ENCODE results near the gene CST4. TPM values are rescaled to one million over a fixed set of nuclear protein-coding genes. Genes with fewer than 3 reads are reported as not detected.
A peak's percentile ranks its signal among the peaks of the same experiment; 100 is the strongest.

Gene CST4
- total and polyA plus RNA-seq, 7 donors = not detected

DNA sequence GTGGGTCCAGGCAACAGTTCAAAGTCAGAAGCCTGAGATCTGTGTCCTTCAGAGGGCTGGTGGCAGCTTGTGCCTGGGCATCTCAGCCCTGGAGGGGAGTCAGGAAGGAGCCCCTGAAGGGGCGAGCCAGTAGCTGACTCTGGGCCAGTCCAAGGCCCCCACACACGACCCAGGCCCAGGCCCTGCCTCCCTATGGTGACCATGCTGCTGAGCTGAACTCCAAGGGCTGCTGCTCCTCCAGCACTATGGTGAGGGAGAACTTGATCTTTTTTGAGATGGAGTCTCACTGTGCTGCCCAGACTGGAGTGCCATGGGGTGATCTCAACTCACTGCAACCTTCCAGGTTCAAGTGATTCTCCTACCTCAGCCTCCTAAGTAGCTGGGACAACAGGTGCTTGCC, 35.9 kb downstream of the CST4 start:
- TF ChIP-seq EP300 (IDR thresholded peaks at IDR 0.05) (no peak), POLR2A (IDR thresholded peaks at IDR 0.05) (no peak), POLR2AphosphoS5 (IDR thresholded peaks at IDR 0.05) (no peak)
- TF ChIP-seq, protein P1, sequence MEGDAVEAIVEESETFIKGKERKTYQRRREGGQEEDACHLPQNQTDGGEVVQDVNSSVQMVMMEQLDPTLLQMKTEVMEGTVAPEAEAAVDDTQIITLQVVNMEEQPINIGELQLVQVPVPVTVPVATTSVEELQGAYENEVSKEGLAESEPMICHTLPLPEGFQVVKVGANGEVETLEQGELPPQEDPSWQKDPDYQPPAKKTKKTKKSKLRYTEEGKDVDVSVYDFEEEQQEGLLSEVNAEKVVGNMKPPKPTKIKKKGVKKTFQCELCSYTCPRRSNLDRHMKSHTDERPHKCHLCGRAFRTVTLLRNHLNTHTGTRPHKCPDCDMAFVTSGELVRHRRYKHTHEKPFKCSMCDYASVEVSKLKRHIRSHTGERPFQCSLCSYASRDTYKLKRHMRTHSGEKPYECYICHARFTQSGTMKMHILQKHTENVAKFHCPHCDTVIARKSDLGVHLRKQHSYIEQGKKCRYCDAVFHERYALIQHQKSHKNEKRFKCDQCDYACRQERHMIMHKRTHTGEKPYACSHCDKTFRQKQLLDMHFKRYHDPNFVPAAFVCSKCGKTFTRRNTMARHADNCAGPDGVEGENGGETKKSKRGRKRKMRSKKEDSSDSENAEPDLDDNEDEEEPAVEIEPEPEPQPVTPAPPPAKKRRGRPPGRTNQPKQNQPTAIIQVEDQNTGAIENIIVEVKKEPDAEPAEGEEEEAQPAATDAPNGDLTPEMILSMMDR (IDR thresholded peaks at IDR 0.05) = no peak
- DNase-seq = no peak
- H3K27ac ChIP-seq = peak overlapping the region in 1 of 4 donors; percentile 19
- no peaks in the 10 kb centered on the region for H3K9me3 ChIP-seq
- H3K4me3 ChIP-seq = no peak overlapping the region
- H3K4me1 ChIP-seq = peaks cover 0 to 30% (median 20%) of the 10 kb centered on the region in 4 donors
- intact Hi-C loops (cut with DNase I) = no loop called here
- no peaks in the 10 kb centered on the region for H3K27me3 ChIP-seq
- WGBS, 2 donors = 81 to 83% methylated on average over 2 of the region's 2 CpGs
- H3K36me3 ChIP-seq = no peaks in the 10 kb centered on the region

DNA sequence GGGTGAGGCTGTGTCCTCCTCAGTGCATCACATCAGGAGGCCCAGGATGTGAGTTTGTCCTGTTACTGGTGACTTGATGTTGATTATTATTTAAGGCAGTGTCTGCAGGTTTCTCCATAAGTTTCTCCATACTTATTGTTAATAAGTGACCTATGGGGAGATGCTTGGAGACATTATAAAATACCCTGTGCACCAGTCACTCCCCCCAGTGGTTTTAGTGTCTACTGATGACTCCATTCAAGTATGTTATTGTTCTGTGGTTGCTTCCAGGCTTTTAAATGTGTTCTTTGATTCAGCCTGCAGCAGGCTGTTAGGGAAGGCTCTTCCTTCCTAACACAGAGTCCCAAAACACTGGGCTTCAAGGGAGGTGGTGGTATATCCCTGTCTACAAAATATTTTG, 36.5 kb downstream of the CST4 start:
- H3K36me3 ChIP-seq = no peaks in the 10 kb centered on the region
- intact Hi-C loops (cut with DNase I) = no loop called here
- no peak overlapping the region for H3K27ac ChIP-seq
- no peaks in the 10 kb centered on the region for H3K27me3 ChIP-seq
- DNase-seq = no peak
- H3K4me3 ChIP-seq = no peak overlapping the region
- TF ChIP-seq EP300 (IDR thresholded peaks at IDR 0.05) = no peak
- no peak for TF ChIP-seq POLR2AphosphoS5 (IDR thresholded peaks at IDR 0.05)
- no peak for TF ChIP-seq POLR2A (IDR thresholded peaks at IDR 0.05)
- TF ChIP-seq, protein P1 (IDR thresholded peaks at IDR 0.05) = no peak
- H3K9me3 ChIP-seq = no peaks in the 10 kb centered on the region
- peaks cover 0 to 30% (median 20%) of the 10 kb centered on the region in 4 donors for H3K4me1 ChIP-seq

DNA sequence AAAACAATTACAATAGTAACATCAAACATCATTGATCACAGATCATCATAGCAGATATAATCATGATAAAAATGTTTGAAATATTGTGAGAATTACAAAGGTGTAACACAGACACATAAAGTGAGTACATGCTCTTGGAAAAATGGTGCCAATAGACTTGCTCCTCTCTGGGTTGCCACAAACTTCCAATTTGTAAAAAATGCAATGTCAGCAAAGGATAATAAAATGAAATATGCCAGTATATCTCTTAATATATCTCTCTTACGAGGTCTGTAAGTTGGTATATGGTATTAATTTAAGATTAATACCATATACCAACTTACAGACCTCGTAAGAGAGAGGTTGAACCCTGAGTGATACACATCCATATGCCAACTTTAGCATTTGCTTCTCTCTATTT, 37.7 kb downstream of the CST4 start:
- 92 to 94% methylated on average over 2 of the region's 2 CpGs for WGBS, 2 donors
- H3K27me3 ChIP-seq = no peaks in the 10 kb centered on the region
- H3K4me1 ChIP-seq = peaks cover 0 to 25% (median 17%) of the 10 kb centered on the region in 4 donors
- no peaks in the 10 kb centered on the region for H3K36me3 ChIP-seq
- no peak for TF ChIP-seq EP300 (IDR thresholded peaks at IDR 0.05)
- TF ChIP-seq POLR2AphosphoS5 (IDR thresholded peaks at IDR 0.05) = no peak
- TF ChIP-seq POLR2A (IDR thresholded peaks at IDR 0.05) = no peak
- TF ChIP-seq, protein P1 (IDR thresholded peaks at IDR 0.05) = no peak
- H3K9me3 ChIP-seq = no peaks in the 10 kb centered on the region
- H3K27ac ChIP-seq = no peak overlapping the region
- H3K4me3 ChIP-seq = no peak overlapping the region
- intact Hi-C loops (cut with DNase I) = no loop called here
- no peak for DNase-seq

DNA sequence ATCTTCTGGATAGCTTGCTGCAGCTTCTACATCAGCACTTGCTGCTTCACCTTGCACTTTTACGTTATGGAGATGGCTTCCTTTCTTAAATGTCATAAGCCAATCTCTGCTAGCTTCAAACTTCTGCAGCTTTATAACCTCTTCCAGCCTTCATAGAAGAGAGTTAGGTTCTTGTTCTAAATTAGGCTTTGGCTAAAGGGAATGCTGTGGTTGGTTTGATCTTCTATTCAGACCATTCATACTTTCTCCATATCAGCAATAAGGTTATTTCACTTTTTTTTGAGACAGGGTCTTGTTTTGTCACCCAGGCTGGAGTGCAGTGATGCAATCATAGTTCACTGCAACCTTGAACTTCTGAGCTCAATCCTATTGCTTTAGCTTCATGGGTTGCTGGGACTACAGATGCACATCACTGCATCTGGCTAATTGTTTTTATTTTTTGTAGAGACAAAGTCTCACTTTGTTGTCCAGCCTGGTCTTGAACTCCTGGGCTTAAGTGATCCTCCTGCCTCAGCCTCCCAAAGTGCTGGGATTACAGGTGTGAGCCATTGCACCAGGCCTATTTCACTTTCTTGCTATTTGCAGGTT, 38.9 kb downstream of the CST4 start:
- Histone ChIP-seq H3K9me3 (no peaks in the 10 kb centered on the region), H3K4me1 (peaks cover 0 to 13% (median 8%) of the 10 kb centered on the region in 4 donors), H3K27me3 (no peaks in the 10 kb centered on the region), H3K4me3 (no peak overlapping the region), H3K27ac (no peak overlapping the region), H3K36me3 (no peaks in the 10 kb centered on the region)
- no peak for DNase-seq
- intact Hi-C loops (cut with DNase I) = no loop called here
- TF ChIP-seq, protein P1 (IDR thresholded peaks at IDR 0.05) = no peak
- TF ChIP-seq POLR2A (IDR thresholded peaks at IDR 0.05) (no peak), EP300 (IDR thresholded peaks at IDR 0.05) (no peak), POLR2AphosphoS5 (IDR thresholded peaks at IDR 0.05) (no peak)
- whole genome bisulfite sequencing, 2 donors = 88 to 92% methylated on average over 1 of the region's 1 CpG

DNA sequence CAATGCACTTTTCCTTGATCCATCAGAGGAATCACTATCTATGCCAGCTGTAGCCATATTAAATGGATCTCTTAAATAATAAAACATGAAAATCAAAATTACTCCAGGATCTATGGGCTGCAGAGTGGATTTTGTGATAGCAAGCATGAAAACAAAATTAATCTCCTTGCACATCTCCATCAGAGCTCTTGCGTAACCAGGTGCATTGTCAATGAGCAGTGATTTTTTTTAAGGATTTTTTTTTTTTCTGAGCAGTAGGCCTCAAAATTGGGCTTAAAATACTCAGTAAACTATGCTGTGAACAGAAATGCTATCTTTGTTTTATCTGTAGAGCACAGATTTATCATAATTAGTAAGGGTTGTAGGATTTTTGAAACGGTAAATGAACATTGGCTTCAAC, 39.6 kb downstream of the CST4 start:
- no peaks in the 10 kb centered on the region for H3K9me3 ChIP-seq
- DNase-seq = no peak
- H3K36me3 ChIP-seq = no peaks in the 10 kb centered on the region
- no peaks in the 10 kb centered on the region for H3K27me3 ChIP-seq
- TF ChIP-seq POLR2A (IDR thresholded peaks at IDR 0.05) = no peak
- TF ChIP-seq POLR2AphosphoS5 (IDR thresholded peaks at IDR 0.05) = no peak
- TF ChIP-seq EP300 (IDR thresholded peaks at IDR 0.05) = no peak
- TF ChIP-seq, protein P1 (IDR thresholded peaks at IDR 0.05) = no peak
- peaks cover 0 to 6% (median 3%) of the 10 kb centered on the region in 4 donors for H3K4me1 ChIP-seq
- 93 to 94% methylated on average over 2 of the region's 2 CpGs for WGBS, 2 donors
- H3K27ac ChIP-seq = no peak overlapping the region
- H3K4me3 ChIP-seq = no peak overlapping the region
- intact Hi-C loops (cut with DNase I) = no loop called here

All from sigmoid colon (tissue), 7 donors.